Globus pallidus (tissue), 1 donor: Measurements from ENCODE around the gene FLOT1.
A peak's percentile ranks its signal among the peaks of the same experiment; 100 is the strongest.

ENCODE experiments used
- DNase-seq: peaks from one replicate; pipeline ENCODE4 v3.0.0-alpha.2; 2015; ENCODE audit warnings: low spot score

The FLOT1 gene

GRCh38 chr6:30679765-30680535 lies 62.5 kb downstream of the FLOT1 start:
- no peak for DNase-seq

DNA sequence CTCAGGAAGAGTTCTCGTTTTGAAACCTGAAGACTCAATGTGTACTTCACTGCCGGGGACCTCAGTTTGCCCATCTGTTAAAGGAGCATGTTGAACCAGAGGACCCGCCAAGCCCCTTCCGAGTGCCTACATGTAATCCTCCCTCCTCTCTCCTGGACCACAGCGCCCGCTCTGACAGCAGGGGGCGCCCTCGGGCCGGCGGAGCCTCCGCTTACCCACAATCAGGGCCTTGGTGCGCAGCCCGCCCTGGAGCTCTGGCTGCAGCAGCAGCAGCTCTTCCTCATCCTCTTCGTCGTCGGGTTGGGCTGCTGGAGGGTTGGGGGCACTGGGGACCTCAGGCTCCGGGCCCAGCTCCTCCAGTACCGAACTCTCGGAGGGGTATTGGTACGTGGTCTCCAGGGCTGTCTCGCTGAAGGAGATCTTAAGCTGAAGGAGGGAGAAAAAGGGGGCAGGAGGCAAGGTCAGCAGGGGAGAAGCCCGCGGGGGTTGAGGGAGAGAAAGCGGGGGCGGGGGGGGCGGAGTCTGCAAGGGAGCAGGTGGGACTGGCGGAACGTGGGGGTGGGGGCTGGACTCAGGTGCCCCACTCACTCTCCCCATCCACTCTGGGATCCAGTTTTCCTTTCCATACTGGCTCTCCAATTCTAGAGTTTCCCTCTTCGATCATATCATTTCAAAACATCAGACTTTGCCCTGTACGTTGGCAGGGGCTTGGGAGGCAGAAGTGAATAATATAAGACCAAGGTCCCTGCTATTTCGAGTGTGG lies 63.3 kb downstream of the FLOT1 start:
- peak; percentile 74 for DNase-seq
